Femur (tissue), 1 donor: ENCODE results near the gene CCDC134.
"Not testable (repeated sequence)": the region's sequence is repeated elsewhere in the genome, so short reads cannot be mapped to it uniquely, and the experiment has no call there.

Experiments
- DNase-seq: peaks from one replicate; pipeline ENCODE4 v3.0.0-alpha.2; 2017

CCDC134 gene

DNA sequence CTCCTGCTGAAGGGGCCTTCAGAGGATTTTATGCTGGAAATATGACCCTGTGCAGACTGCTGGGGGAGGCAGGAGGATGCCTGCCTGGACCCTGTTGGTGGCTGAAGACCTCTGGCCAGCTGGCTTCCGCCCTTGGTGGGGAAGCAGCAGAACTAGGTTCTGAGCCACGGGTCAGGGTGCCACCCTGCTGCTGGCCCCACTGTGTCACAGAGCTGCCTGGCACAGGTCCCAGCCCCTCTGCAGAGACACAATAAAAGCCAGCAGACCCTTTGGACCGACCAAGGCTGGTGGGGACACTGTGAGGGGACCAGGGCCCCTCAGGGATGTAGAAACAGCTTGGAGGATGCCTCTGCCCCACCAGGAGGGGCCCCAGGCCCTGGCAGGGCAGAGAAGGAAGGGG is 25.5 kb downstream of the CCDC134 start:
- DNase-seq = peak; percentile 39

DNA sequence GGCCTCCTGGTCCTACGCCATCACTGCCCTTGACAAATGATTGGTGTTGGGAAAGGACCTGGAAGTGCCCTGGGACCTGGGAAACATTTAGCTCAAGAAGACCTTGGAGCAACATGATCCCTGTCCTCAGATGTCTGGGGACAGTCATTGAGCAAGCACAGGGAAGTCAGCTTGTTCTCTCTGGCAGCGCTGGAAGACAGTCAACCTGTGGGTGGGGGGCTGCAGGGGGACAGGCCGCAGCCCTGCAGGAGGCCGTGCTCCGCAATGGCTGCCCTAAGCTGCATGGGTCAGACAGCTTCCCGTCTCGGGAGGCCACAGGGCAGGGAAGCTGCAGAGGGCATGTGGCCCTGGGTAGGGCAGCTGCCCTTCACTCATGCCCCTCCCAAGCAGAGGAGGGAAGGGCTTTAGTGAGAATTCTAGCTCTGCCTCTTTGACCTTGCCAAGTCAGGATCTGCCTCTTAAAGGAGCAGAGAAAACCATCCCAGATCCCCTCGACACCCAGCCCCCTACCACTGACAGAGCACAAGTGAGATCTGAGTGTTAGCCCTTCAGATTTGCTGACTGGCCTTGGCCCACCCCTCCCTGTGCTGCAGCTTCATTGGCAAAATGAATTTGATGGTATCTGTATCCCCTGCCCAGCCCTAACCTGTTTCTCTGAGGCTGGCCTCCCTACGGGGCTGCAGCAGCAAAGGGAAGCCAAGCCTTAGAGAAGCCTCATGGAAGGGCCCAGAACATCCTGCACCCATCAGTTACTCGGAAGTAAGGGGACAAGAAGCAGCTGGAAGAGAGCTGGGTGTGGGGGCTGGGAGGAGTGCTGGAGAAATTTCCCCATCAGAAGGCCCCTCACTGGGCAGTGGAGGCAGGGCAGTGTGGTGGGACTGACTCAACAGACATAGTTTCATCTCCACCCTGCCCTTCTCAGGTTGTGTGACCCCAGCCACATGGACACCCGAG is 26.2 kb downstream of the CCDC134 start:
- DNase-seq = no peak

- peak; percentile 57 for DNase-seq
These were observed 27.2 kb downstream of the CCDC134 start for GRCh38 chr22:41827671-41828070.

DNA sequence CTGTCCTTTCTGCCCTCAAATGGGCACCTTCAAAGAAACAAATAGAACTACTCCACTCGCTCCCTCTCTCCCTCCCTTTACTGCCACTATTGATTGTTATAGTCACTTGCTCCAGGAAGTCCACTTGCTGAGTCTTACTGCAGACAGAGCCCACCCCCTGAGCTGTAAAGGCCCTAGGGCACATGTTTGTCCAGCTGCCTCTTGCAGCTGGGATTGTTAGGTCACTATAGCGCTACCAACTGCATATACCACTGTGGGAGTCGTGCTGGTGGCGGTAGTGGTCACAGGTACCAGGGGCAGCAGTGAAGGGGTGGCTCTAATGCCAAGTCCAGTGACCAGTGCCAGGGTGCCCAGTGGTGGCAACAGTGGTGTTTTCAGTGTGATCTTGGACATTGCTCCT is 28.0 kb downstream of the CCDC134 start:
- DNase-seq = no peak

DNA sequence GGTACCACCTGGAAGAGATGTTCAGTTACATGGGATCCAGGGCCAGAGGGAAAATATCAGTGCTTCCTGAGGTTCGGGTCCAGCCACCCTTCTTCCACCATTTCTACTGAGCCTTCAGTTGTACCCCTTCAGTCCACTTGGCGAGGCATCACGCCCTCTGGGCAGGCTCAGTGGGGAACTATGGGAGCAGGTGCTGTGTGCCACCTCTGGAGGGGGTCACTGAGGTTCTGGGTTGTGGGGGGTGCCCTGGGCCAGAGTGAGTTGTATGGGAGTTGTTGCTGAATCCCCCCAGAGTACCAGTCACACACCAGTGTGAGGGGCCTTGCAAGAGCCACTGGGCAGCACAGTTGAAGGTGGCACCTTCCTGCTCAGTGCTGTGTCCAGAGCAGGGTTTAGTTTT is 29.7 kb downstream of the CCDC134 start:
- DNase-seq = no peak

DNA sequence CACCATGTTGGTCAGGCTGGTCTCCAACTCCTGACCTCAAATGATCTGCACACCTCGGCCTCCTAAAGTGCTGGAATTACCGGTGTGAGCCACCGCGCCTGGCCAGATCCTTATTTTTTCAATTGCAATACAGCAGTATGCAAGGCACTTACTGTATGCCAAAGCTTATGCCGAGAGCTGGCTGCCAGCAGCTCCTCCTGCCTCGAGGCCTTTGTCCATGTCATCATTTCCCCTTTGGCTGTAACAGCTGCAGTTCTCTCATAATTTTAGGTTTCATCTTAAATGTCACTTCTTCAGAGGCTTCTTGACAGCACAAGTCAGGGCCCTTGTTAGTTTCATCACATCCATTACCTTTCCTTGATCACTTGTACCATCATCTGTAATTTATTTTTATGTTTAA is 30.9 kb downstream of the CCDC134 start:
- DNase-seq = peak; percentile 64

DNA sequence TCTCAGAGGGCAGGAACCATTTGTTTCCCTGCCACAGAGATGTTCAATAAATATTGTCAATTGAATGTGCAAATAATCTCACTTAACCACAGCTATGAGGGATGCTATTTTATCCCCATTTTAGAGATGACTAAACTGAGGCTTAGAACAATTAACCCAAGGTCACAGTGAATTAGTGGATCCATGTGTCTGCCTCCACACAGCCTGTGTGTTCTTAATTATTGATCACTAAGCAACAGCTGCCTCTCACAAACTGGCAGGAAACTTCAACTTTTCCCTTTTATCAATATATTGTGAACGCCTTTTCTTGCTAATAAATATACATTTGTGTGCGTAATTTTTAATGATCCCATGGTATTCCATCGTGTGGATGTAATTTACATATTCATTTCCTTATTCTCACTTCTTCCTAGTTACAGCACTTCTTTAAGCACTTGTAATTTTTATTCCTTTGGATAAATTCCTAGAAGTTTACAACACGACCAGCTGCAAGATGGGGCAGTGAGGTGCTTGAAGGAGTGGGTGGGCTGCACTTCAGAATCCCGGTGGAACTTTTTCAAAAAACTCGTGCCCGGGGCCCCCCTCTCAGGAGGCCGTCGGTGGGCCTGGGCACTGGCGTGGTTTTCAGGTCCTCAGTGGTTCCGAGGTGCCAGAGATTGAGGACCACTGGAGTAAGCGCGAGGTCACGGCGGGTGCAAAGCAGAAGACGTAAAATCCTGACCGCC is 31.5 kb downstream of the CCDC134 start:
- DNase-seq = no peak

- DNase-seq = peak; percentile 100
These were observed 32.3 kb downstream of the CCDC134 start, which contains the start of gene SREBF2 for GRCh38 chr22:41832553-41833368. Gene SREBF2 (plus strand): TSS chr22:41833105. CDS start chr22:41833271, 166 bp downstream.

GRCh38 chr22:41833369-41834004 is 33.0 kb downstream of the CCDC134 start:
- DNase-seq = peak; percentile 57

DNA sequence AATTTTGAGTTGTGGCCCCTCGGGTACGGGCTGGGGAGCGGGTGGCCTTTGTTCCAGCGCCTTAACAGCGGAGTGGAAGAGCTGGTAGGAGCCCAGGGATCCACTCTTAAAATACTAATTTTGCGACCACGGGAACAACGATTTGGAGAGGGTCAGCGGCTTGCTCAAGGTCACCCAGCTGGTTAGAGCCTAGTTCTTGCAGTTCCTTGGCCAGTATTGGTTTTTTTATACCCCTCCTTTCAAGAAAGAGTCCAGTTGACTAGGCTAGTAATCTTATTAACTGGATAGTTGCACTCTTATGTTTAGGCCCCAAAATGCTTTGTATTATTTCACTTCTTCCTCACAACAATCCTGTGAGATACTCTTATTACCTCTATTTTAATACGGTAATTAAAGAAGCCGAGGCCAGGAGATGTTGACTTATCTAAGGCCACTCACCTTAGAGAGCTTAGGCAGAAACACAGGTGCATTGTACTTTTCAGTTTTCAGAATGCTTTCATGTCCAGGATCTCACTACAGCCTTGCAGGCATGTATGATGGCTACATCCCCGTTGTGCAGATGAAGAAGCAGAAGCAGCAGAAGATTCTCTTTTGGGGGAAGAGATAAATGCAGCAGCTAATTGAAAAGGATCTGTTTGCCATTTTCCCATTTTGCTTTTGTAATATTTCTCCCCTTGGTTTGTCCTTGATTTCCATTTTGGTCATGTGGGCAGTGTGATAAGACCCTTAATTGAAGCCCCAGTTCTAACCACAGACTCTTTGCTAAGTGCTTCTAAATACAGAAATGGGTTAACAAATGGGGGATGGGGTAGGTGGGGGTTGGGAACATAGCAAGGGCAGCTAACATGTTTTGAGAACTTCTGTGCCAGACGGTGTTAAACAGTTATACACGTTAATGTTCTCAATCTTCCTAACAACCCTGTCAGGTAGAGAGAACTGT is 33.8 kb downstream of the CCDC134 start:
- DNase-seq = no peak

DNA sequence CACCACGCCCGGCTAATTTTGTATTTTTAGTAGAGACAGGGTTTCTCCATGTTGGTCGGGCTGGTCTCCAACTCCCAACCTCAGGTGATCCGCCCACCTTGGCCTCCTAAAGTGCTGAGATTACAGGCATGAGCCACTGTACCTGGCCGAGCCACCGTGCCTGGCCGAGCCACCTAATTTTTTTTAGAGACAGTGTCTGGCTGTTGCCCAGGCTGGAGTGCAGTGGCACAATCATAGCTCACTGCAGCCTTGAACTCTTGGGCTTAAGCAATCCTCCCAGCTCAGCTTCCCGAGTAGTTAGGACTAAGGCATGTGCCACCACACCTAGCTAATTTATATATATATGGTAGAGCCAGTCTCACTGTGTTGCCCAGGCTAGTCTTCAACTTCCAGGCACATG is 35.0 kb downstream of the CCDC134 start:
- DNase-seq = not testable (repeated sequence)

DNA sequence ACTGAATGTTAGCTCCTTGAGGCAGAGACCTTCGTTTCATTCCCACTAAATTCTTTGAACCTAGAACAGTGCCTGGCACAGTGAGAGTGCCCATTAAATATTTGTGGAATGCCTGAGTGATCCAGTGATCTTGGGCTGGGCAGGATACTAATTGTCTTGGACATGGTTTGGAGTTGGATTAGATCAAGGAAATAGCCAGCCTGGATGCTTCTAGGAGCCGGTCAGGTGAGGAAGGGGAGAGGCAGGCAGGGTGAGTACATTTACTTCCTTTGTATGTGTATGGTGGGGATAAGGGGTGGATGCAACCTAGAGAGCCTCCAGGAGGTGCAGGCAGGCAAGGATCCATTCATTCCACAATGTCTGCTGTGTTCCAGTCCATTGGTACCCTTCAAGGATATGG is 36.1 kb downstream of the CCDC134 start:
- DNase-seq = no peak

DNA sequence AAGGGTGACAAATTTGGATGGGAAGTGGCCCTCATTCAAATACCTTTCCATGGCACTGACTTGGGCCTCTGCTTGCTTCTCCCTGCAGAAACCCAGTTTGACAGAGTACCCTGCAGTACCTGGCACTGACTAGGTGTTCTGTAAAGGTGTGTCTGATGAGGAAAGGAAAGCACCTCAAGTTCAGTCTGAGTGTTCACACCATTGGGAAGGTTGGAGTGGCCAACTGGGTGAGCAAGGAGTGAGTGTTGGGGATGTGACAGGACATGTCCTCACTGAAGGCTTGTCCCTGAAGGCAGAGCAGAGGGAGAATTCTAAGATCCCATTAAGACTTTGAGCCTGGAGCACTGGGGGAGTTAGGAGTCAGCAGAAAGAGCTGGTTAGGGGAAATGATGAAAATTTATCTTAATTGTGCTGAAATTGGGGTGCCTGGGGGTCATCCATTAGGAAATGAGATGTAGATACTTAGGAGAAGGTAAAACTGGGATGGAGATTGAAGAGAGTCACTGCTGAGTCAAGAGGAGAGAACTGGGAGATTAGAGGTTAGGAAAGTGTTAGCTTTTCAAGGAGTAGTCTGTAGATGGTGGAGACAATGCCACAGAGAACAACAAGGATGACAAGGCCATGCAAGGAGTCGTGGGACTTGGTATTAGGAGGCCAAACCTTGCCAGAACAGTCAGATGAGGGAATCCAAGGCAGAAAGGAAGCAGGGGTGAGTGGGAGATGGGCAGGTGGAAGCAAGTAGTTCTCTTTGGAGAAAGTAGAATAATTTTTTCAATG is 38.6 kb downstream of the CCDC134 start:
- DNase-seq = no peak

GRCh38 chr22:41840216-41840615 is 39.7 kb downstream of the CCDC134 start:
- no peak for DNase-seq

GRCh38 chr22:41841085-41841712 is 40.7 kb downstream of the CCDC134 start:
- DNase-seq = no peak

DNA sequence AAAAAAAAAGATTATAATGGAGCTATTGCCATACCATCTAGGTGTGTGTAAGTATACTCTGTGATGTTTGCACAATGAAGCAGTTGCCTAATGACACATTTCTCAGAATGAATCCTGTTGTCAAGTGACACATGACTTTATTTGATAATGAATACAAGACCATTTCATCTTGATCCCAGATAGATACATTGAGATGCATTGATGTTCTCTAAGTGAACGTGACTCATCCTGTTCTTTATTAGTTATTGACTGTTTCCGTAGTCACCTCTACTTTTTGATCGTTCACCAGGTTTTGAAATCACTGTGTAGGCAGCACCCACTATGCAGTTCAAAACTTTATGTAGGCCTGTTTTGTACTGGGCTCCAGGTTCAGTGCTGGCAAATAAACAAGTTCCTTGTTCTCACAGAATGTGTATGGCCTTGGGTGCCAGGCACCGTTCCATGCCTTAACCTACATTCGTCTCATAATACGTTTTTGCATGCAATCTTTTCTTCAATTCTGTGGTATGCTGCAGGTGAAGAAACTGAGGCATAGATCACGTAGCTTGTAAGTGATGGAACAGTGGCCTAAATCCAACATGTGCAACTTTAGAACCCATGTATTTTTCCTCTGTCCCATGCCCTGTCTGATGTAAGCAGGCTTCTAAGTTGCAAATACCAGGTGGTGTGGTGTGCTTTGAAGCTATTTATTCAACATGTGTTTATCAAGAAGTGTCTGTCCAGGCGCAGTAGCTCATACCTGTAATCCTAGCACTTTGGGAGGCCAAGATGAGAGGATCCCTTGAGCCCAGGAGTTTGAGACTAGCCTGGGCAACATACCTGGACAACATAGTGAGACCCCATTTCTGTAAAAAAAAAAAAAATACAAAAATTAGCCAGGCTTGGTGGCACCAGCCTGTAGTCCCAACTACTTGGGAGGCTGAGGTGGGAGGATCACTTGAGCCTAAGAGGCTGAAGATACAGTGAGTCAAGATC is 42.8 kb downstream of the CCDC134 start:
- no peak for DNase-seq

DNA sequence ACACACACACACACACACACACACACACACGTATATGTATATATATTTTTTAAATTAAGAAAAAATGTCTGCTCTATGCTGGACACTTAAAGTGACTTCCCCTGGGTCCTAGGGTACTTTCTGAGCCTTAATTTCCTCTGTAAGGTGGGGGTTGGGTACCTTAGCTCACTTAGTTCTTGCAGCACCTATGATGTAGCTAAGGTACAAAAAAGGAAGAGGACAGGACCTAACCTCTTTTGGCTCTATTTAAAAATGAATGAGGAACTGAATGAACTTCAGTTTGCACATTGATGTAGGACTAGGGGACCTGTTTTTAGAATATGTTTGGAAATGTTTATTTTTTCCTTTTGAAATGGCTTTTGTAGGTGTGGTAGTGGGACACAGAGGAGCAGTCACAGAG is 43.6 kb downstream of the CCDC134 start:
- DNase-seq = no peak

- no peak for DNase-seq
These were observed 44.0 kb downstream of the CCDC134 start for GRCh38 chr22:41844513-41844912.
